HG02763 (cell line): ENCODE data around the gene PLA2G4F.

Source experiments
- ATAC-seq: cut with Tn5 transposase; IDR thresholded peaks from one replicate; pipeline ENCODE4 v1.9.1; 2021; ENCODE audit warnings: mild to moderate bottlenecking, moderate library complexity; ENCODE audit not compliant: unreplicated experiment

Gene PLA2G4F, protein sequence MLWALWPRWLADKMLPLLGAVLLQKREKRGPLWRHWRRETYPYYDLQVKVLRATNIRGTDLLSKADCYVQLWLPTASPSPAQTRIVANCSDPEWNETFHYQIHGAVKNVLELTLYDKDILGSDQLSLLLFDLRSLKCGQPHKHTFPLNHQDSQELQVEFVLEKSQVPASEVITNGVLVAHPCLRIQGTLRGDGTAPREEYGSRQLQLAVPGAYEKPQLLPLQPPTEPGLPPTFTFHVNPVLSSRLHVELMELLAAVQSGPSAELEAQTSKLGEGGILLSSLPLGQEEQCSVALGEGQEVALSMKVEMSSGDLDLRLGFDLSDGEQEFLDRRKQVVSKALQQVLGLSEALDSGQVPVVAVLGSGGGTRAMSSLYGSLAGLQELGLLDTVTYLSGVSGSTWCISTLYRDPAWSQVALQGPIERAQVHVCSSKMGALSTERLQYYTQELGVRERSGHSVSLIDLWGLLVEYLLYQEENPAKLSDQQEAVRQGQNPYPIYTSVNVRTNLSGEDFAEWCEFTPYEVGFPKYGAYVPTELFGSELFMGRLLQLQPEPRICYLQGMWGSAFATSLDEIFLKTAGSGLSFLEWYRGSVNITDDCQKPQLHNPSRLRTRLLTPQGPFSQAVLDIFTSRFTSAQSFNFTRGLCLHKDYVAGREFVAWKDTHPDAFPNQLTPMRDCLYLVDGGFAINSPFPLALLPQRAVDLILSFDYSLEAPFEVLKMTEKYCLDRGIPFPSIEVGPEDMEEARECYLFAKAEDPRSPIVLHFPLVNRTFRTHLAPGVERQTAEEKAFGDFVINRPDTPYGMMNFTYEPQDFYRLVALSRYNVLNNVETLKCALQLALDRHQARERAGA

GRCh38 chr15:42156243-42156922 lies at the start of gene PLA2G4F:
Gene PLA2G4F, minus strand, starts transcription at chr15:42156636. Its CDS starts 87 bp downstream, at chr15:42156549.
- ATAC-seq, result no peak

DNA sequence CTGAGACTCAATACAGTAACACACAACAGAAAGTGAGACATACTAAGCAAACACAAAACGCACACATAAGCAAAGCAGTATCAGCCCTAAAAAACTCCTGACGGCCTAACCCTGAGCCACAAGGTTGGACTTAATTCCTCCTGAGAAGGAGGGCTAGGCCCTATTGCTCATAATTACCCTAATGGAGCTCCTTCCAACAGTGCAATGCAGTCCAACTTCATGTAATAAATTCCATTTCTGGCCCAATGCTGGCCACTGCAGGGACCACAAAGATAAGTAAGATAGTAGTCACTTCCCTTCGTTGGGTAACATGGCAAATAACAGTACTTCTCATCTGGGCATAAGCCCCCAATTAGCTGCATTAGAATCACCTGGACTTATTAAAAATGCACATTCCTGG lies 47.5 kb upstream of the PLA2G4F start:
- no peak for ATAC-seq

DNA sequence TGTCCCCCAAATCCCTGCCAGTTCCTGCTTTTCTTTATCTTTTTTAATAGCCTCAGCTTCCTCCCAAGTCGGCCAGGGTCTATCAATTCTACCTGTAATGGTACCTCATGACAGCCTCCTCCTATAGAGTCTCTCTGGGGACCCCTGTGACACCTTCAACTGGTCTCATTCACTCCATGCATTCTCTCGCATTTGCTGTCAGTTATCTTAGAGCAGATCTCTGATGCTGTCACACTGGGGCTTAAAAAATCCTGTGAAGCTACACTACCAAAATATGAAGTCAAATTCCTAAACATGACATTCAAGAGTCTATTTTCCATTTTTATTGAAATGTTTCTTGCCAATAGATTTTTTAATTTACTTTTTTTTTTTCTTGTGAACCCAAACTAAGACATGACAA lies 46.2 kb upstream of the PLA2G4F start:
- ATAC-seq, result no peak

DNA sequence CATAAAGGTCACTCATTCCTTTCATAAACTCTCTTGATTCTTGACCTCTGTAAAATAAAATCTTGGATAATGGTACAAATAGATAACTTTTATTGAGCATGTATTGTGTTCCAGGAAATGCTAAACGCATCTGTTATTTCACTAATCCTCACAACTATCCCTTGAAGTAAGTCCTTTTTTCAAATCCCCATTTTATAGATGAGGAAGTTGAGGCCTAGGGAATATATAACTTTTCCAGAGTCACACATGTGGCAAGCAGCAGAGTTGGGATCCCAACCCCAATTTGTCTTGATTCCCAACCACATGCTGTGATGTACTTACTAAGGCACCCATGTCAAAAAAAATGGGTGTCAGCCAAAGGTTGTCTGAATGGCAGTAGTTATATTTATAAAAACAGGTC lies 45.4 kb upstream of the PLA2G4F start:
- no peak for ATAC-seq

- no peak for ATAC-seq
Measured at GRCh38 chr15:42199126-42199525, 42.7 kb upstream of the PLA2G4F start.

DNA sequence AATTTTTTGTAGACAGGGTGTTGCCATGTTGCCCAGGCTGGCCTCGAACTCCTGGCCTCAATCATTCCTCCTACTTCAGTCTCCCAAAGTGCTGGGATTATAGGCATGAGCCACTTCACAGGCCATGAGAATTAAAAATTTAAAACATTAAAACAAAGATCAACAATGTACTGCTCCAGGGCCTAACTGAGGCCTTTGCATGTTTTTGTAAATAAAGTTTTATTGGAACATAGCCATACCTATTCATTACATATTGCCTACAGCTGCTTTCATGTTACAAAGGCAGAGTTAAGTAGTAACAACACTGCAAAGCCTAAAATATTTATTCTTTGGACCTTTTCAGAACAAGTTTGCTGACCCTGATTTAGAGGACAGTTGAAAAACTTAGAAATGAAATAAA lies 42.1 kb upstream of the PLA2G4F start:
- no peak for ATAC-seq

DNA sequence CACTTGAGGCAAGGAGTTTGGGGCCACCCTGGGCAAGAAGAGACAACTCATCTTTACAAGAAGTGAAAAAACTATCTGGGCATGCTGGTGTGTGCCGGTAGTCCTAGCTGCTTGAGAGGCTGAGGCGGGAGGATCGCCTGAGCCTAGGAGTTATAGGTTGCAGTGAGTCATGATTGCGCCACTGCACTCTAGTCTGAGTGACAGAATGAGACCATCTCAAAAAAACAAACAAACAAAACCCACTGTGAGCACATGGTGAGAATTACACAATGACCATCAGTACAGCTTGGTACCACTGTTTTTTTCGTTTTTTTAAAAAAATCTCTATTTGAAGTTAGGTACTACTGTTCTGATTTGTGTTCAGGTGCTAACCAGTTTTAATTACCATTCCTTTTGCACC lies 38.1 kb upstream of the PLA2G4F start:
- ATAC-seq, result no peak

DNA sequence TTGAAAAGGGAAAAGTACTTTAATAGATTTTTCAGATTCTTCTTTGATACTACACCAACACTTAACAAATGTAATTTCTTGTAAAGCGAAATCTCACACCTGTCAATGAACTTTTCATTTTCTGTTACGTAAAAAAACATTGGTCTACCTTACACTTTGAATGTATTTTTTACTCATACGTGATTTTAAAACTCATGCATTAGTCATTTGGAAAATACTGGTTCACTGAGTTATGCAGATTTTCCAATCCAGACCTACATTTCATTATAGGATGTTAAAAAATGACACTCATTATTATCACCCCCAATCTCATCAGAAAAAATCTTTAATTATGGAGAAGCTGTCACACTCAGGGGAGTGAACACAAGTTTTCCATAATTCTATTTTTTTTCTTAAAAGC lies 36.9 kb upstream of the PLA2G4F start:
- no peak for ATAC-seq

DNA sequence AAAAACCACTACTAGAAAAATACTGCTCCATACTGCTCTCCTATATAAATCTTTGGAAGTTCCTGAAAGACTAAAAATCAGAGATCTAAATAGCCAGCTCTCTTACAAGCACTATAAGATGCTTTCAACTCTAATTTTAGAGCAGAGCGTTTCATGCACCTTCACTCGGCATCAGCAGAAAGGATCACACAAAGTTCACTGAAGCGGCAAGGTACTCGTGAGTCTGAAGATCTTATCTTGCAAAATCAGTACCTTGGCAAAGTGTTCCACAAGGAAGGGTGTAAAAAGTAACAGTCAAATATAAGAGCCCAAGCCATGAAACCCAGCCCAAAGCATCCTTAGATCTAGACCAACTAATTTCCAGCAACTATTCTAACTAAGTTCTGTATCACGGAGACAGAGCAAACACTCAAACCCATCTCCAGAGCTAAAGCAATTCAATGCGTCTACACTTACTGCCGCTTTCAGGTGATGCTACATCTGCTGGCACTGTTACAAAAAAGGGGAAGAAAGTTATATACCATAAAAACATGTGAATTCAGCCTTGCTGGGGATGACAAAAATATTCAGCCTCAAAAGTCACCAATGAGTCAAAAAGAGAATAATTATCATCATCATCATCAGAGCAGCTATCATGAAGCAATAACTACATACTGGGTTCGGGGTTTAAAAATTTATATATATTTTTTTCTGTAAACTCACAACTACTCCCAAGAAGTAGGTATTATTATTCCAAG lies 35.3 kb upstream of the PLA2G4F start:
- ATAC-seq, result no peak

DNA sequence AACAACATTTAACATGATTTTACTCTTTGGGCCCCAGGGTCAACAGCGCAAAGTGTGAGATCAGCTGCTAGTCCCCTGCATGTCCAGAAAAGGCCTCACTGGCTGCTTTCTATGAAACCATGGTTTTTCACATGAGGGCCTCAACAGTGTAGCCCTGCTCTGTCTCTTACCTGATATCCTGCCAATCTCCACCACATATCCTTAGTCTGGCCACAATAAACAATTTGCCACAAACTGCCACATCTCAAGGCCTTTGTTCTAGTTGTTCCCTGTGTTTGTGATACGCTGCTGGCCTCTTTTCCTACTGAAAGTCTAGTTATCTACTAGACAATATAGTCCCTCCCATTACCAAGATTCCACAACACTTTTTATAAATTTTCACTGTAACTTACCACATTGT lies 33.9 kb upstream of the PLA2G4F start:
- ATAC-seq, result no peak

GRCh38 chr15:42185801-42186200 lies 29.4 kb upstream of the PLA2G4F start:
- no peak for ATAC-seq

GRCh38 chr15:42184736-42185135 lies 28.3 kb upstream of the PLA2G4F start:
- no peak for ATAC-seq

- no peak for ATAC-seq
Measured at GRCh38 chr15:42184296-42184695, 27.9 kb upstream of the PLA2G4F start.

DNA sequence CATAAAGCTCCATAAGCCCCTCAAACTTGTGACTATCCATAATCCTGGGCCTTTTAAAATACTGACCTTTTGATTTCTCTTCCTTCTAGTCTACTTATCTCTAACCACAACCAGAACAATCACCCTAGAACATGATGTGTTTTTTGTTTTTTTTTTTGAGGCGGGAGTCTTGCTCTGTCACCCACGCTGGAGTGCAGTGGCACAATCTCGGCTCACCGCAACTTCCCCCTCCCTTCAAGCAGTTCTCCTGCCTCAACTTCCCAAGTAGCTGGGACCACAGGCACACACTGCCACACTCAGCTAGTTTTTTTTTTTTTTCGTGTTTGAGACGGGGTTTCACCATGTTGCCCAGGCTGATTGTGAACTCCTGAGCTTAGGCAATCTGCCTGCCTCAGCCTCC lies 26.5 kb upstream of the PLA2G4F start:
- no peak for ATAC-seq

DNA sequence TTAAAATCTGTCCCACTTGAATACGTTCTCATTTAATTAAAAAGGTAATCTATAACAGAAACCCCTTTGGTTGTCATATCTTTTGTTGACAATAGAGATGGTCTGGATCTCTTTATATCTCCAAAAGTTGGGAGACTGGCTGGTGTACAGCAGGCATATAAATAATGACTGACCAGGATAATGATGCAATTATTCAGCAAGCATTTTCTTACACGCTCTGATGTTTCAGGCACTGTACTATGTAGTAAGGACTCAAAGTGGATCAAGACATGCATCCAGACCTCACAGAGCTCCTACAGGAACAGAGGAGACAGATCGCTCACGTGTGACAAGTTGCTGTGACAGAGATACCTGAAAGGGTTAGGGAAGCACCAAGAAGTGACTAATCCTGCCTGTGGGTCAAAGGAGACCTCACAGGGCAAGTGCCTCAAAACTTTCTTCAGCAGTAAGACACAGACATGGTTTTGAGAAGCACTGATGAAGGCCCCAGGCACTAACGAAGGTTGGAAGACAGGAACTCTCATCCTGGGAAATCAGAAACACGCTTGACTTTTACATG lies 26.0 kb upstream of the PLA2G4F start:
- ATAC-seq, result no peak

DNA sequence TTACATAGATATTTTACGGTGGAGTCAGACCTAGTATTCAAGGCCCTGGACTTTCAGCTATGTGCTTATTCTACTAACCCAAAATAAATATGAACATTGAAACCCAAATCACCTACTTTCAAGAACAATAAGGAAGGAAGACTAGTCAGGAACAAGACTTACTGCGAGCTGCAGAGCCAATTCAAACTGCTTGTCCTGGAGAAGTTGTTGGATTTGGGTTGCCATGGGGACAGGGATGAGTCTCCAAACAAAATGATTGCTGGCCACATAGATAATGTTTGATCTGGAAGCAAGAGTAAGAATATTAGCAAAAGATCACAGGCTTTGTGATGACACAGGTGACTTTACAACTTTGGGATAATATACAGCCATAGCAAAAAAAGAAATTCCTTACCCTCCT lies 21.6 kb upstream of the PLA2G4F start:
- ATAC-seq, result no peak

- ATAC-seq, result no peak
Measured at GRCh38 chr15:42175671-42176070, 19.2 kb upstream of the PLA2G4F start.

DNA sequence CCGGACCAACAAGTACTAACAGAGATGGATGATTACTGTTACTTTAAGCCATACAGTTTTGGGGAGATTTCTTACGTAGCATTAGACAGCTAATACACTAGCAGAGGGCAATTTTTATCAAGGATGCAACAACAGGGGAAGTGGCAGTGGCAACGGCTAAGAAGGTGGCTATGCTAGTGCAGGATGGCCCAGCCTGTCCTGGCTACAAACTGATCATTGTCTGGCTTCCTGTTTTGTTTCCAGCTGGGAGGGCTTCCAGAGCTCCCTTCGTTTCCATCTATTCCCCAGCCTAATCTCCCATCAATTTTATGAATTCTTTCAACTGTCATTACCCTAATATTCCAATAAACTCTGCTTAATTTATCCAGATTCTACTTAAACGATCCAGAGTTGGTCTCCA lies 16.0 kb upstream of the PLA2G4F start:
- no peak for ATAC-seq

DNA sequence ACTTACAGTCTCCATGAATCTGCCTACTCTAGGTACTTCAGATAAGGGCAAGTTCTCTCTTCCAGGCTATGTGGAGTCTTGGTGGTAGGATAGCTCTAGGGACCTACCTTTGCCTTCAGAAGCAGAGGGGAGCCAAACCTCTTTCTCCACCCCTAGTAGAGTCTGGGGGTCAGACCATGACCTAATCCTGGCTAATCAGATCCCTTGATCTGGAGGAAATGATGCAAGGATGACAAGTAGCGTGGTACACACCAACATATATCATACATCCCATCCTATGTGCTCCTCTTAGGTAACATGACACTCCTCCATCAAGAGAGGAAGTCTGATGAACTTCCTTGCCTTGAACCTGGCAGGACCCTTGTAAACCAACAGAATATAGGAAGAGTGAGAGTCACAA lies 15.4 kb upstream of the PLA2G4F start:
- no peak for ATAC-seq

DNA sequence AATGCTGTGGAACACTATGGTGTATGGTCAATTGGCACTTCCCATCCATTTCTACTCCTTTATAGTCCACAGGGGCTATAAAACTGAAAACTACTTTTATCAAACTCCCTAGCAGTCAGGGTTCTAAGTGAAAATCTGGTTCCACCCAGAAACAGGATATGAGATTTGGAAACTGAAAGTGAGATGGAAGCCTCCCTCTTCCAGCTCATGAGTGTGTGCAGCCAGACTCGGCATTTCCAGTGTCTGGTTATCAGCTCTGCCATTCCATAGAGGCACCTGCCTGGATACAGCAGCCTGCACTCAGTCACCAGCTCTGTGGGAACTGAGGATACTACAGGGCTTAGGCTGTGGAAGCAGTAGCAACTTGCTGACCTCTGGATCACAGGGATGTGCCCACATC lies 14.7 kb upstream of the PLA2G4F start:
- no peak for ATAC-seq
